Superior temporal gyrus (tissue), 1 donor: ENCODE data around the gene GJD2.

Experiments used
- DNase-seq: peaks from one replicate; pipeline ENCODE4 v3.0.0-alpha.2; 2016; ENCODE audit errors: extremely low spot score

The GJD2 gene

GRCh38 chr15:34754674-34755418 lies at the start of gene GJD2:
TSS of gene GJD2 (minus strand) at chr15:34754998. CDS start at chr15:34754488, 510 bp downstream.
- DNase-seq = no peak

GRCh38 chr15:34804113-34804512 lies 49.3 kb upstream of the GJD2 start:
- DNase-seq = no peak

- DNase-seq = no peak
These were observed 48.3 kb upstream of the GJD2 start for GRCh38 chr15:34802803-34803750.

GRCh38 chr15:34802371-34802770 lies 47.6 kb upstream of the GJD2 start:
- DNase-seq = no peak

GRCh38 chr15:34799149-34800101 lies 44.6 kb upstream of the GJD2 start:
- no peak for DNase-seq

GRCh38 chr15:34796847-34797435 lies 42.1 kb upstream of the GJD2 start:
- DNase-seq = no peak

GRCh38 chr15:34795267-34796081 lies 40.7 kb upstream of the GJD2 start, which contains the start of gene ACTC1:
TSS of gene ACTC1 (minus strand) at chr15:34795549. CDS start at chr15:34794808, 741 bp downstream.
- no peak for DNase-seq

- no peak for DNase-seq
These were observed 39.9 kb upstream of the GJD2 start for GRCh38 chr15:34794590-34795206.

GRCh38 chr15:34793901-34794300 lies 39.1 kb upstream of the GJD2 start:
- no peak for DNase-seq

GRCh38 chr15:34793071-34793470 lies 38.3 kb upstream of the GJD2 start:
- no peak for DNase-seq

- DNase-seq = no peak
These were observed 36.9 kb upstream of the GJD2 start for GRCh38 chr15:34791701-34792100.

GRCh38 chr15:34790121-34790520 lies 35.3 kb upstream of the GJD2 start:
- DNase-seq = no peak

GRCh38 chr15:34789326-34789725 lies 34.5 kb upstream of the GJD2 start:
- no peak for DNase-seq

GRCh38 chr15:34786206-34786605 lies 31.4 kb upstream of the GJD2 start:
- no peak for DNase-seq

- DNase-seq = no peak
These were observed 29.2 kb upstream of the GJD2 start for GRCh38 chr15:34783991-34784390.

- no peak for DNase-seq
These were observed 28.6 kb upstream of the GJD2 start for GRCh38 chr15:34783431-34783830.

- no peak for DNase-seq
These were observed 28.1 kb upstream of the GJD2 start for GRCh38 chr15:34782901-34783300.

GRCh38 chr15:34780725-34781124 lies 25.9 kb upstream of the GJD2 start:
- DNase-seq = no peak

- no peak for DNase-seq
These were observed 21.9 kb upstream of the GJD2 start for GRCh38 chr15:34776606-34777105.

GRCh38 chr15:34773917-34774316 lies 19.1 kb upstream of the GJD2 start:
- DNase-seq = no peak
